Adrenal gland (tissue), 5 donors: ENCODE measurements around the gene PIK3R2.

Experiments used
- CTCF ChIP-seq, 6 experiments: fragments of 450-650 bp in 4 of 6; fragments of 200-600 bp in 2 of 6; sonication (generic) in 1 of 6; IDR thresholded peaks; 1 replicate in 5 of 6; 2 replicates in 1 of 6; pipeline versions ENCODE4 v1.5.1 to v1.8.0; 2016 to 2021; ENCODE audit warnings: antibody characterized with exemption in 6 of 6, mild to moderate bottlenecking in 2 of 6, moderate library complexity in 1 of 6
- POLR2A ChIP-seq, 2 donors: fragments of 450-650 bp; IDR thresholded peaks; one replicate each; pipeline ENCODE4 v1.6.1; 2017; ENCODE audit warnings: antibody characterized with exemption in 2 of 2, mild to moderate bottlenecking in 2 of 2, moderate library complexity in 1 of 2
- donor health status: DM: no; HTN: no; CAD: no.

GRCh38 chr19:18202778-18203407 lies 49.9 kb downstream of the PIK3R2 start:
- TF ChIP-seq CTCF (IDR thresholded peaks at IDR 0.05) (peak in 3 of 6 experiments; percentile 18 to 32 (median 28)), POLR2A (IDR thresholded peaks at IDR 0.05) (no peak)
